SK-N-MC (cell line): ENCODE data around the gene UNC119B.

Experiments
- EZH2 ChIP-seq: fragments of 200-600 bp; sonication (generic); IDR thresholded peaks from one replicate; pipeline ENCODE4 v1.6.1; 2017; ENCODE audit warnings: antibody characterized with exemption
- POLR2AphosphoS5 ChIP-seq: IDR thresholded peaks from 2 replicates; pipeline ENCODE4 v1.6.1; 2012; ENCODE audit warnings: mild to moderate bottlenecking, low read depth, low read length, borderline replicate concordance

- TF ChIP-seq EZH2: no peak
- no peak for TF ChIP-seq POLR2AphosphoS5
Observed at GRCh38 chr12:120725151-120725658, 14.9 kb downstream of the UNC119B start.
